ENCODE results near the gene NAV3.

- TF ChIP-seq GABPA (IDR thresholded peaks at IDR 0.05 in 1 of 2, conservative IDR thresholded peaks at IDR 0.05 in 1 of 2) (no peak), TAF1 (conservative IDR thresholded peaks at IDR 0.05) (no peak), SP1 (IDR thresholded peaks at IDR 0.05) (no peak), EGR1 (IDR thresholded peaks at IDR 0.05; ENCODE audit: low read depth in 2 of 2) (no peak), MAX (IDR thresholded peaks at IDR 0.05) (no peak)
- TF ChIP-seq, protein P1, sequence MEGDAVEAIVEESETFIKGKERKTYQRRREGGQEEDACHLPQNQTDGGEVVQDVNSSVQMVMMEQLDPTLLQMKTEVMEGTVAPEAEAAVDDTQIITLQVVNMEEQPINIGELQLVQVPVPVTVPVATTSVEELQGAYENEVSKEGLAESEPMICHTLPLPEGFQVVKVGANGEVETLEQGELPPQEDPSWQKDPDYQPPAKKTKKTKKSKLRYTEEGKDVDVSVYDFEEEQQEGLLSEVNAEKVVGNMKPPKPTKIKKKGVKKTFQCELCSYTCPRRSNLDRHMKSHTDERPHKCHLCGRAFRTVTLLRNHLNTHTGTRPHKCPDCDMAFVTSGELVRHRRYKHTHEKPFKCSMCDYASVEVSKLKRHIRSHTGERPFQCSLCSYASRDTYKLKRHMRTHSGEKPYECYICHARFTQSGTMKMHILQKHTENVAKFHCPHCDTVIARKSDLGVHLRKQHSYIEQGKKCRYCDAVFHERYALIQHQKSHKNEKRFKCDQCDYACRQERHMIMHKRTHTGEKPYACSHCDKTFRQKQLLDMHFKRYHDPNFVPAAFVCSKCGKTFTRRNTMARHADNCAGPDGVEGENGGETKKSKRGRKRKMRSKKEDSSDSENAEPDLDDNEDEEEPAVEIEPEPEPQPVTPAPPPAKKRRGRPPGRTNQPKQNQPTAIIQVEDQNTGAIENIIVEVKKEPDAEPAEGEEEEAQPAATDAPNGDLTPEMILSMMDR (IDR thresholded peaks at IDR 0.05; ENCODE audit: low read depth, low read length, missing input control), result no peak
Measured at GRCh38 chr12:77891518-77892147, 60.9 kb downstream of the NAV3 start.
